OCI-LY3 (cell line): ENCODE measurements around the gene DAB1.

Source experiments
- CTCF ChIP-seq: fragments of 200-600, 300-600 bp; sonication (generic); IDR thresholded peaks from 2 replicates; pipeline ENCODE4 v1.5.1; 2014; ENCODE audit warnings: antibody characterized with exemption, low read length, low read depth
- EZH2phosphoT487 ChIP-seq: fragments of 200-600 bp; shearing (Covaris generic); IDR thresholded peaks from 2 replicates; pipeline ENCODE4 v1.6.1; 2018; ENCODE audit warnings: antibody characterized with exemption, mixed run types, low read depth

- TF ChIP-seq CTCF: no peak
- TF ChIP-seq EZH2phosphoT487: no peak
These were observed 22.2 kb downstream of the DAB1 start for GRCh38 chr1:57401671-57402070.
